ENCODE data around the gene FTO.

The FTO gene

GRCh38 chr16:53933407-53933806 lies 229.5 kb downstream of the FTO start:
- ATAC-seq (replicated peaks; ENCODE audit: extremely low read depth, poor library complexity, severe bottlenecking) (no peak), DNase-seq (ENCODE audit: low spot score in 2 of 2) (no peak)
- Mint-ChIP-seq H3K4me1 (no peaks in the 10 kb centered on the region), H3K9me3 (no peaks in the 10 kb centered on the region), H3K36me3 (ENCODE audit: insufficient read depth) (peaks cover 7% of the 10 kb centered on the region), H3K4me3 (no peak overlapping the region), H3K27me3 (no peaks in the 10 kb centered on the region), H3K27ac (ENCODE audit: low read depth) (no peak overlapping the region)

GRCh38 chr16:53936052-53936451 lies 232.1 kb downstream of the FTO start:
- Mint-ChIP-seq H3K27ac (ENCODE audit: low read depth) (no peak overlapping the region), H3K4me1 (no peaks in the 10 kb centered on the region), H3K4me3 (no peak overlapping the region), H3K36me3 (ENCODE audit: insufficient read depth) (peaks cover 7% of the 10 kb centered on the region), H3K9me3 (no peaks in the 10 kb centered on the region), H3K27me3 (no peaks in the 10 kb centered on the region)
- no peak for DNase-seq (ENCODE audit: low spot score in 2 of 2)
- ATAC-seq (replicated peaks; ENCODE audit: extremely low read depth, poor library complexity, severe bottlenecking): no peak

- Mint-ChIP-seq H3K27me3 (no peaks in the 10 kb centered on the region), H3K36me3 (ENCODE audit: insufficient read depth) (peaks cover 7% of the 10 kb centered on the region), H3K27ac (ENCODE audit: low read depth) (no peak overlapping the region), H3K4me3 (no peak overlapping the region), H3K9me3 (no peaks in the 10 kb centered on the region), H3K4me1 (no peaks in the 10 kb centered on the region)
- ATAC-seq (replicated peaks; ENCODE audit: extremely low read depth, poor library complexity, severe bottlenecking) (no peak), DNase-seq (ENCODE audit: low spot score in 2 of 2) (no peak)
These were observed 232.6 kb downstream of the FTO start for GRCh38 chr16:53936529-53936928.

- Mint-ChIP-seq H3K36me3 (ENCODE audit: insufficient read depth) (peaks cover 10% of the 10 kb centered on the region), H3K27ac (ENCODE audit: low read depth) (no peak overlapping the region), H3K27me3 (no peaks in the 10 kb centered on the region), H3K9me3 (no peaks in the 10 kb centered on the region), H3K4me3 (no peak overlapping the region), H3K4me1 (no peaks in the 10 kb centered on the region)
- DNase-seq (ENCODE audit: low spot score in 2 of 2) (no peak), ATAC-seq (replicated peaks; ENCODE audit: extremely low read depth, poor library complexity, severe bottlenecking) (no peak)
These were observed 233.4 kb downstream of the FTO start for GRCh38 chr16:53937161-53937880.

- H3K4me3 Mint-ChIP-seq: no peak overlapping the region
- H3K9me3 Mint-ChIP-seq: no peaks in the 10 kb centered on the region
- peaks cover 7% of the 10 kb centered on the region for H3K36me3 Mint-ChIP-seq (ENCODE audit: insufficient read depth)
- DNase-seq (ENCODE audit: low spot score in 2 of 2): no peak
- no peak for ATAC-seq (replicated peaks; ENCODE audit: extremely low read depth, poor library complexity, severe bottlenecking)
- H3K27me3 Mint-ChIP-seq: no peaks in the 10 kb centered on the region
- no peak overlapping the region for H3K27ac Mint-ChIP-seq (ENCODE audit: low read depth)
- H3K4me1 Mint-ChIP-seq: peaks cover 9% of the 10 kb centered on the region
These were observed 240.1 kb downstream of the FTO start for GRCh38 chr16:53944025-53944424.

GRCh38 chr16:53945996-53946395 lies 242.0 kb downstream of the FTO start:
- Mint-ChIP-seq H3K9me3 (no peaks in the 10 kb centered on the region), H3K36me3 (ENCODE audit: insufficient read depth) (peaks cover 7% of the 10 kb centered on the region), H3K4me1 (peaks cover 9% of the 10 kb centered on the region), H3K27me3 (no peaks in the 10 kb centered on the region), H3K27ac (ENCODE audit: low read depth) (no peak overlapping the region), H3K4me3 (no peak overlapping the region)
- ATAC-seq (replicated peaks; ENCODE audit: extremely low read depth, poor library complexity, severe bottlenecking) (peak; percentile 46), DNase-seq (ENCODE audit: low spot score in 2 of 2) (no peak)

GRCh38 chr16:53946746-53947386 lies 242.9 kb downstream of the FTO start:
- Mint-ChIP-seq H3K36me3 (ENCODE audit: insufficient read depth) (peaks cover 5% of the 10 kb centered on the region), H3K27me3 (no peaks in the 10 kb centered on the region), H3K27ac (ENCODE audit: low read depth) (no peak overlapping the region), H3K4me1 (peaks cover 11% of the 10 kb centered on the region), H3K4me3 (no peak overlapping the region), H3K9me3 (no peaks in the 10 kb centered on the region)
- no peak for ATAC-seq (replicated peaks; ENCODE audit: extremely low read depth, poor library complexity, severe bottlenecking)
- DNase-seq (ENCODE audit: low spot score in 2 of 2): no peak

- H3K9me3 Mint-ChIP-seq: no peaks in the 10 kb centered on the region
- DNase-seq (ENCODE audit: low spot score in 2 of 2) (no peak), ATAC-seq (replicated peaks; ENCODE audit: extremely low read depth, poor library complexity, severe bottlenecking) (no peak)
- H3K36me3 Mint-ChIP-seq (ENCODE audit: insufficient read depth): peaks cover 4% of the 10 kb centered on the region
- H3K27ac Mint-ChIP-seq (ENCODE audit: low read depth): no peak overlapping the region
- no peak overlapping the region for H3K4me3 Mint-ChIP-seq
- no peaks in the 10 kb centered on the region for H3K27me3 Mint-ChIP-seq
- H3K4me1 Mint-ChIP-seq: peaks cover 18% of the 10 kb centered on the region
These were observed 243.7 kb downstream of the FTO start for GRCh38 chr16:53947642-53948041.

GRCh38 chr16:53948326-53948725 lies 244.4 kb downstream of the FTO start:
- no peaks in the 10 kb centered on the region for H3K9me3 Mint-ChIP-seq
- no peak for ATAC-seq (replicated peaks; ENCODE audit: extremely low read depth, poor library complexity, severe bottlenecking)
- H3K4me1 Mint-ChIP-seq: peaks cover 21% of the 10 kb centered on the region
- H3K36me3 Mint-ChIP-seq (ENCODE audit: insufficient read depth): peaks cover 4% of the 10 kb centered on the region
- H3K27me3 Mint-ChIP-seq: no peaks in the 10 kb centered on the region
- DNase-seq (ENCODE audit: low spot score in 2 of 2): no peak
- H3K4me3 Mint-ChIP-seq: no peak overlapping the region
- H3K27ac Mint-ChIP-seq (ENCODE audit: low read depth): no peak overlapping the region

- ATAC-seq (replicated peaks; ENCODE audit: extremely low read depth, poor library complexity, severe bottlenecking): no peak
- Mint-ChIP-seq H3K36me3 (ENCODE audit: insufficient read depth) (peaks cover 4% of the 10 kb centered on the region), H3K4me3 (no peak overlapping the region), H3K9me3 (no peaks in the 10 kb centered on the region), H3K4me1 (peaks cover 21% of the 10 kb centered on the region), H3K27ac (ENCODE audit: low read depth) (no peak overlapping the region), H3K27me3 (no peaks in the 10 kb centered on the region)
- no peak for DNase-seq (ENCODE audit: low spot score in 2 of 2)
These were observed 244.9 kb downstream of the FTO start for GRCh38 chr16:53948734-53949430.

- Mint-ChIP-seq H3K27ac (ENCODE audit: low read depth) (no peak overlapping the region), H3K27me3 (no peaks in the 10 kb centered on the region), H3K36me3 (ENCODE audit: insufficient read depth) (peaks cover 6% of the 10 kb centered on the region), H3K4me3 (no peak overlapping the region), H3K9me3 (no peaks in the 10 kb centered on the region), H3K4me1 (peaks cover 21% of the 10 kb centered on the region)
- ATAC-seq (replicated peaks; ENCODE audit: extremely low read depth, poor library complexity, severe bottlenecking) (no peak), DNase-seq (ENCODE audit: low spot score in 2 of 2) (no peak)
These were observed 245.9 kb downstream of the FTO start for GRCh38 chr16:53949715-53950410.

GRCh38 chr16:53950677-53951076 lies 246.7 kb downstream of the FTO start:
- Mint-ChIP-seq H3K27me3 (no peaks in the 10 kb centered on the region), H3K4me3 (no peak overlapping the region), H3K27ac (ENCODE audit: low read depth) (no peak overlapping the region), H3K4me1 (peaks cover 27% of the 10 kb centered on the region), H3K9me3 (no peaks in the 10 kb centered on the region), H3K36me3 (ENCODE audit: insufficient read depth) (peaks cover 4% of the 10 kb centered on the region)
- no peak for ATAC-seq (replicated peaks; ENCODE audit: extremely low read depth, poor library complexity, severe bottlenecking)
- no peak for DNase-seq (ENCODE audit: low spot score in 2 of 2)

Measured in central memory CD8-positive, alpha-beta T cell (primary cell).